ENCODE measurements around the gene ACAN.

Gene ACAN

GRCh38 chr15:88842156-88842555 lies 38.9 kb downstream of the ACAN start:
- H3K27me3 ChIP-seq (ENCODE audit: control insufficient read depth, insufficient read depth, low read length), result no peaks in the 10 kb centered on the region
- H3K36me3 ChIP-seq (ENCODE audit: control insufficient read depth, insufficient read depth, low read length), result no peaks in the 10 kb centered on the region
- H3K4me1 ChIP-seq (ENCODE audit: control insufficient read depth, insufficient read depth, low read length), result no peaks in the 10 kb centered on the region
- no peak overlapping the region for H3K4me3 ChIP-seq (ENCODE audit: low read depth, low read length)
- H3K9me3 ChIP-seq (ENCODE audit: control insufficient read depth, insufficient read depth, low read length), result no peaks in the 10 kb centered on the region
- no peak overlapping the region for H3K9ac ChIP-seq (ENCODE audit: low read depth, low read length)
- H3K27ac ChIP-seq (ENCODE audit: low read depth, low read length), result no peak overlapping the region

- no peaks in the 10 kb centered on the region for H3K36me3 ChIP-seq (ENCODE audit: control insufficient read depth, insufficient read depth, low read length)
- no peak overlapping the region for H3K9ac ChIP-seq (ENCODE audit: low read depth, low read length)
- no peaks in the 10 kb centered on the region for H3K4me1 ChIP-seq (ENCODE audit: control insufficient read depth, insufficient read depth, low read length)
- H3K27ac ChIP-seq (ENCODE audit: low read depth, low read length), result no peak overlapping the region
- no peaks in the 10 kb centered on the region for H3K9me3 ChIP-seq (ENCODE audit: control insufficient read depth, insufficient read depth, low read length)
- H3K27me3 ChIP-seq (ENCODE audit: control insufficient read depth, insufficient read depth, low read length), result no peaks in the 10 kb centered on the region
- no peak overlapping the region for H3K4me3 ChIP-seq (ENCODE audit: low read depth, low read length)
Measured at GRCh38 chr15:88843334-88843733, 40.1 kb downstream of the ACAN start.

- Histone ChIP-seq H3K9me3 (ENCODE audit: control insufficient read depth, insufficient read depth, low read length) (no peaks in the 10 kb centered on the region), H3K36me3 (ENCODE audit: control insufficient read depth, insufficient read depth, low read length) (no peaks in the 10 kb centered on the region), H3K4me1 (ENCODE audit: control insufficient read depth, insufficient read depth, low read length) (no peaks in the 10 kb centered on the region), H3K27ac (ENCODE audit: low read depth, low read length) (no peak overlapping the region), H3K27me3 (ENCODE audit: control insufficient read depth, insufficient read depth, low read length) (no peaks in the 10 kb centered on the region), H3K9ac (ENCODE audit: low read depth, low read length) (no peak overlapping the region), H3K4me3 (ENCODE audit: low read depth, low read length) (no peak overlapping the region)
Measured at GRCh38 chr15:88844749-88845386, 41.6 kb downstream of the ACAN start.

GRCh38 chr15:88845616-88846015 lies 42.4 kb downstream of the ACAN start:
- H3K4me3 ChIP-seq (ENCODE audit: low read depth, low read length), result no peak overlapping the region
- H3K9me3 ChIP-seq (ENCODE audit: control insufficient read depth, insufficient read depth, low read length), result no peaks in the 10 kb centered on the region
- H3K27me3 ChIP-seq (ENCODE audit: control insufficient read depth, insufficient read depth, low read length), result no peaks in the 10 kb centered on the region
- H3K36me3 ChIP-seq (ENCODE audit: control insufficient read depth, insufficient read depth, low read length), result no peaks in the 10 kb centered on the region
- no peak overlapping the region for H3K27ac ChIP-seq (ENCODE audit: low read depth, low read length)
- no peak overlapping the region for H3K9ac ChIP-seq (ENCODE audit: low read depth, low read length)
- H3K4me1 ChIP-seq (ENCODE audit: control insufficient read depth, insufficient read depth, low read length), result no peaks in the 10 kb centered on the region

- H3K27ac ChIP-seq (ENCODE audit: low read depth, low read length), result no peak overlapping the region
- H3K36me3 ChIP-seq (ENCODE audit: control insufficient read depth, insufficient read depth, low read length), result no peaks in the 10 kb centered on the region
Measured at GRCh38 chr15:88847144-88847543, 43.9 kb downstream of the ACAN start.

GRCh38 chr15:88848203-88848602 lies 45.0 kb downstream of the ACAN start:
- Histone ChIP-seq H3K4me3 (ENCODE audit: low read depth, low read length) (no peak overlapping the region), H3K27me3 (ENCODE audit: control insufficient read depth, insufficient read depth, low read length) (no peaks in the 10 kb centered on the region), H3K4me1 (ENCODE audit: control insufficient read depth, insufficient read depth, low read length) (no peaks in the 10 kb centered on the region), H3K9me3 (ENCODE audit: control insufficient read depth, insufficient read depth, low read length) (no peaks in the 10 kb centered on the region), H3K9ac (ENCODE audit: low read depth, low read length) (no peak overlapping the region), H3K27ac (ENCODE audit: low read depth, low read length) (no peak overlapping the region), H3K36me3 (ENCODE audit: control insufficient read depth, insufficient read depth, low read length) (no peaks in the 10 kb centered on the region)

More at GRCh38 chr15:88847144-88847543, 43.9 kb downstream of the ACAN start:
- Histone ChIP-seq H3K27me3 (ENCODE audit: control insufficient read depth, insufficient read depth, low read length) (no peaks in the 10 kb centered on the region), H3K9ac (ENCODE audit: low read depth, low read length) (no peak overlapping the region), H3K9me3 (ENCODE audit: control insufficient read depth, insufficient read depth, low read length) (no peaks in the 10 kb centered on the region), H3K4me1 (ENCODE audit: control insufficient read depth, insufficient read depth, low read length) (no peaks in the 10 kb centered on the region), H3K4me3 (ENCODE audit: low read depth, low read length) (no peak overlapping the region)

- no peaks in the 10 kb centered on the region for H3K27me3 ChIP-seq (ENCODE audit: control insufficient read depth, insufficient read depth, low read length)
- H3K27ac ChIP-seq (ENCODE audit: low read depth, low read length), result no peak overlapping the region
- H3K9me3 ChIP-seq (ENCODE audit: control insufficient read depth, insufficient read depth, low read length), result peaks cover 1% of the 10 kb centered on the region; the same call in 1 of the 2 replicates
- no peak overlapping the region for H3K9ac ChIP-seq (ENCODE audit: low read depth, low read length)
- H3K4me1 ChIP-seq (ENCODE audit: control insufficient read depth, insufficient read depth, low read length), result no peaks in the 10 kb centered on the region
- no peaks in the 10 kb centered on the region for H3K36me3 ChIP-seq (ENCODE audit: control insufficient read depth, insufficient read depth, low read length)
- no peak overlapping the region for H3K4me3 ChIP-seq (ENCODE audit: low read depth, low read length)
Measured at GRCh38 chr15:88849376-88850072, 46.3 kb downstream of the ACAN start.

GRCh38 chr15:88852476-88852875 lies 49.2 kb downstream of the ACAN start:
- Histone ChIP-seq H3K27me3 (ENCODE audit: control insufficient read depth, insufficient read depth, low read length) (no peaks in the 10 kb centered on the region), H3K36me3 (ENCODE audit: control insufficient read depth, insufficient read depth, low read length) (no peaks in the 10 kb centered on the region), H3K9me3 (ENCODE audit: control insufficient read depth, insufficient read depth, low read length) (peaks cover 12% of the 10 kb centered on the region)

GRCh38 chr15:88858934-88859333 lies 55.7 kb downstream of the ACAN start:
- Histone ChIP-seq H3K9me3 (ENCODE audit: control insufficient read depth, insufficient read depth, low read length) (peaks cover 14% of the 10 kb centered on the region), H3K36me3 (ENCODE audit: control insufficient read depth, insufficient read depth, low read length) (no peaks in the 10 kb centered on the region), H3K27me3 (ENCODE audit: control insufficient read depth, insufficient read depth, low read length) (no peaks in the 10 kb centered on the region), H3K9ac (ENCODE audit: low read depth, low read length) (no peak overlapping the region), H3K27ac (ENCODE audit: low read depth, low read length) (no peak overlapping the region), H3K4me1 (ENCODE audit: control insufficient read depth, insufficient read depth, low read length) (no peaks in the 10 kb centered on the region), H3K4me3 (ENCODE audit: low read depth, low read length) (no peak overlapping the region)

More at GRCh38 chr15:88852476-88852875, 49.2 kb downstream of the ACAN start:
- Histone ChIP-seq H3K9ac (ENCODE audit: low read depth, low read length) (no peak overlapping the region), H3K4me1 (ENCODE audit: control insufficient read depth, insufficient read depth, low read length) (no peaks in the 10 kb centered on the region), H3K27ac (ENCODE audit: low read depth, low read length) (no peak overlapping the region), H3K4me3 (ENCODE audit: low read depth, low read length) (no peak overlapping the region)

GRCh38 chr15:88859550-88859949 lies 56.3 kb downstream of the ACAN start:
- Histone ChIP-seq H3K27me3 (ENCODE audit: control insufficient read depth, insufficient read depth, low read length) (no peaks in the 10 kb centered on the region), H3K36me3 (ENCODE audit: control insufficient read depth, insufficient read depth, low read length) (no peaks in the 10 kb centered on the region)

GRCh38 chr15:88860212-88860611 lies 57.0 kb downstream of the ACAN start:
- no peak overlapping the region for H3K4me3 ChIP-seq (ENCODE audit: low read depth, low read length)
- H3K27ac ChIP-seq (ENCODE audit: low read depth, low read length), result no peak overlapping the region
- no peaks in the 10 kb centered on the region for H3K4me1 ChIP-seq (ENCODE audit: control insufficient read depth, insufficient read depth, low read length)
- H3K9ac ChIP-seq (ENCODE audit: low read depth, low read length), result no peak overlapping the region
- H3K27me3 ChIP-seq (ENCODE audit: control insufficient read depth, insufficient read depth, low read length), result no peaks in the 10 kb centered on the region
- H3K9me3 ChIP-seq (ENCODE audit: control insufficient read depth, insufficient read depth, low read length), result peaks cover 6% of the 10 kb centered on the region
- no peaks in the 10 kb centered on the region for H3K36me3 ChIP-seq (ENCODE audit: control insufficient read depth, insufficient read depth, low read length)

More at GRCh38 chr15:88859550-88859949, 56.3 kb downstream of the ACAN start:
- H3K4me3 ChIP-seq (ENCODE audit: low read depth, low read length), result no peak overlapping the region
- no peaks in the 10 kb centered on the region for H3K4me1 ChIP-seq (ENCODE audit: control insufficient read depth, insufficient read depth, low read length)
- H3K9ac ChIP-seq (ENCODE audit: low read depth, low read length), result no peak overlapping the region
- peaks cover 13% of the 10 kb centered on the region for H3K9me3 ChIP-seq (ENCODE audit: control insufficient read depth, insufficient read depth, low read length)
- no peak overlapping the region for H3K27ac ChIP-seq (ENCODE audit: low read depth, low read length)

Data from HUES48 (cell line).